NCI-H1417 treated with DMSO at 0.1 percent for 48 hours (cell line): ENCODE results near the gene DPYSL4.

Experiments used
- DNase-seq: peaks from one replicate; lab custom pipeline; 2025; lab: John Stamatoyannopoulos, UW

Gene DPYSL4

GRCh38 chr10:132196178-132197113 is 9.7 kb downstream of the DPYSL4 start:
- DNase-seq: no peak

- no peak for DNase-seq
Measured at GRCh38 chr10:132197271-132198067, 10.7 kb downstream of the DPYSL4 start.

GRCh38 chr10:132198068-132198370 is 11.3 kb downstream of the DPYSL4 start:
- no peak for DNase-seq

- DNase-seq: no peak
Measured at GRCh38 chr10:132198381-132199181, 11.8 kb downstream of the DPYSL4 start.

- DNase-seq: no peak
Measured at GRCh38 chr10:132199268-132199853, 12.6 kb downstream of the DPYSL4 start.

GRCh38 chr10:132199854-132200311 is 13.1 kb downstream of the DPYSL4 start:
- DNase-seq: no peak

GRCh38 chr10:132200344-132201110 is 13.8 kb downstream of the DPYSL4 start:
- no peak for DNase-seq

GRCh38 chr10:132201111-132201969 is 14.6 kb downstream of the DPYSL4 start:
- DNase-seq: no peak

- no peak for DNase-seq
Measured at GRCh38 chr10:132202070-132202970, 15.6 kb downstream of the DPYSL4 start.

- DNase-seq: no peak
Measured at GRCh38 chr10:132203256-132204077, 16.7 kb downstream of the DPYSL4 start.

- no peak for DNase-seq
Measured at GRCh38 chr10:132204078-132204780, 17.5 kb downstream of the DPYSL4 start.

- DNase-seq: no peak
Measured at GRCh38 chr10:132204781-132205473, 18.2 kb downstream of the DPYSL4 start.

GRCh38 chr10:132205650-132206376 is 19.1 kb downstream of the DPYSL4 start:
- DNase-seq: no peak

- DNase-seq: no peak
Measured at GRCh38 chr10:132206377-132206745, 19.6 kb downstream of the DPYSL4 start.

- no peak for DNase-seq
Measured at GRCh38 chr10:132206806-132207535, 20.2 kb downstream of the DPYSL4 start.
